GM12873 (cell line): Measurements from ENCODE around the gene DDIT4.

Experiments
- TF ChIP-seq, protein P1 (sequence below): IDR thresholded peaks from 2 replicates; pipeline ENCODE4 v1.5.1; 2012; ENCODE audit warnings: low read depth, mild to moderate bottlenecking, moderate library complexity, low read length, control low read depth; ENCODE audit not compliant: insufficient read depth; ENCODE audit errors: missing control alignments

Gene DDIT4

DNA sequence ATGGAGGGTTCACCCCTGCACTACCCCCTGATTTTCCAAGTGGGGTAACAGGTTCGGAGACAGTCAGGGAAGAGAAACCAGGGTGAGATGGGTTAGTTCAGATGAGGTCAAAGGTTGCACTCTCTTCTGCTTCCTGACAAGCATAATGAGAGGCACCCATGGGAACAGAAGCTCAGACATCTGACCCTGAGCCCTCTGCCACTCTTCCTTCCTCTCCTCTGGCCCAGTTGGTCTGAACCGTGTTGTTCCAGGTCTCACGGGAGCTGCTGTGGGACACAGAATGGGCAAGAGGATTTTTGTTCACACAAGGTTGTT is 42.6 kb downstream of the DDIT4 start:
- TF ChIP-seq, protein P1, sequence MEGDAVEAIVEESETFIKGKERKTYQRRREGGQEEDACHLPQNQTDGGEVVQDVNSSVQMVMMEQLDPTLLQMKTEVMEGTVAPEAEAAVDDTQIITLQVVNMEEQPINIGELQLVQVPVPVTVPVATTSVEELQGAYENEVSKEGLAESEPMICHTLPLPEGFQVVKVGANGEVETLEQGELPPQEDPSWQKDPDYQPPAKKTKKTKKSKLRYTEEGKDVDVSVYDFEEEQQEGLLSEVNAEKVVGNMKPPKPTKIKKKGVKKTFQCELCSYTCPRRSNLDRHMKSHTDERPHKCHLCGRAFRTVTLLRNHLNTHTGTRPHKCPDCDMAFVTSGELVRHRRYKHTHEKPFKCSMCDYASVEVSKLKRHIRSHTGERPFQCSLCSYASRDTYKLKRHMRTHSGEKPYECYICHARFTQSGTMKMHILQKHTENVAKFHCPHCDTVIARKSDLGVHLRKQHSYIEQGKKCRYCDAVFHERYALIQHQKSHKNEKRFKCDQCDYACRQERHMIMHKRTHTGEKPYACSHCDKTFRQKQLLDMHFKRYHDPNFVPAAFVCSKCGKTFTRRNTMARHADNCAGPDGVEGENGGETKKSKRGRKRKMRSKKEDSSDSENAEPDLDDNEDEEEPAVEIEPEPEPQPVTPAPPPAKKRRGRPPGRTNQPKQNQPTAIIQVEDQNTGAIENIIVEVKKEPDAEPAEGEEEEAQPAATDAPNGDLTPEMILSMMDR, result no peak

DNA sequence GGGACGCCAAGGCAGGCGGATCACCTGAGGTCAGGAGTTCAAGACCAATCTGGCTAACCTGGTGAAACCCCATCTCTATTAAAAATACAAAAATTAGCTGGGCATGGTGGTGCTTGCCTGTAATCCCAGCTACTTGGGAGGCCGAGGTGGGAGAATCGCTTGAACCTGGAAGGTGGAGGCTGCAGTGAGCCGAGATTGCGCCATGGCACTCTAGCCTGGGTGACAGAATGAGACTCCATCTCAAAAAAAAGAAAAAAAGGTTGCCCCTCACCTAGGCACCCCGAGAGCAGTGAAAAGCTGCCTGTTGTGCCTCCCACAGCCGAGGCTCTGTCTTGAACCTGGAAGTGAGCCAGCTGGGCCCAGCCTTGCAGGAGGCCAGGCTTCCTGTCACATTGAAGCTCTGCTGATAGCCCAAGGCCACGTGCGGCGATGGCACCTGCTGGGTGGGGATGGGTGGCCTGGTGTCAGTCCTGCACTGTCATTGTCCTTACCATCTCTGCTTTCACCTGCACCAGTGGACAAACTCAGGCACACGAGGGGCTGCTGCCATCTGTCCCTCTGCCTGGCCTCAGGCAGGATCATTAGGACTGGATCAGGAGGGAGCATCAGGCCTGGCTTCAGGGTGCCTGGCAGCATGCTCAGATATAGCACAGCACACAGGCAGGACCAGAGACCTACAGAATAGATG is 43.2 kb downstream of the DDIT4 start:
- TF ChIP-seq, protein P1, result no peak

- TF ChIP-seq, protein P1, result no peak
These were observed 44.9 kb downstream of the DDIT4 start for GRCh38 chr10:72318418-72319262.

GRCh38 chr10:72319416-72320254 is 45.9 kb downstream of the DDIT4 start:
- TF ChIP-seq, protein P1, result no peak

DNA sequence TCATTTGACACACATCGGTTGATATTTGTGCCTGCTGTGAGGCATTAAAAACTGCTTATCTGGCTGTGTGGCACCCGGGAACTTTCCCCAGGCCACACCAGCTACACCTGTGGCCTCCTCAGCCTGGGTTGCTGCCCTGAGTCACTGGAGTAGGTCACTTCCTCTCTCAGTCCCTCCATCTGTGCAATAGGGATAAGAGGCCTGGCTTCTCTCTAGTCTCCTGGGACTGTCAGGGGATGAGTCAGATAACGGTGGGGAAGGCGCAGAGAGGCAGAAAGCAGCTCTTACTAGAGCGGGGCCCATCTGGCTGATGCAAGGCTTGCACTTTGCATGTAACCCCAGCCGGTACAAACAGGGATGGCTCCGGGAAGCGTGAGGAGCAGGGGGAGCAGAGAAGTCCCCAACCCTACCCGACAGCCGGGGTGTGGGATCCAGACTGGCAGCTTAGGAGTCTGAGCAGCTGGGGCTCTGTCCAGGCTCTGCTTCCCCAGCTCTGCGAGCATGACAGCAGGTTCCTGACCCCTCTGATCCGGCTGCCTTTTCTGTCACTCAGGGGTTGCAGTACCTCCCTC is 47.0 kb downstream of the DDIT4 start:
- TF ChIP-seq, protein P1, result no peak

DNA sequence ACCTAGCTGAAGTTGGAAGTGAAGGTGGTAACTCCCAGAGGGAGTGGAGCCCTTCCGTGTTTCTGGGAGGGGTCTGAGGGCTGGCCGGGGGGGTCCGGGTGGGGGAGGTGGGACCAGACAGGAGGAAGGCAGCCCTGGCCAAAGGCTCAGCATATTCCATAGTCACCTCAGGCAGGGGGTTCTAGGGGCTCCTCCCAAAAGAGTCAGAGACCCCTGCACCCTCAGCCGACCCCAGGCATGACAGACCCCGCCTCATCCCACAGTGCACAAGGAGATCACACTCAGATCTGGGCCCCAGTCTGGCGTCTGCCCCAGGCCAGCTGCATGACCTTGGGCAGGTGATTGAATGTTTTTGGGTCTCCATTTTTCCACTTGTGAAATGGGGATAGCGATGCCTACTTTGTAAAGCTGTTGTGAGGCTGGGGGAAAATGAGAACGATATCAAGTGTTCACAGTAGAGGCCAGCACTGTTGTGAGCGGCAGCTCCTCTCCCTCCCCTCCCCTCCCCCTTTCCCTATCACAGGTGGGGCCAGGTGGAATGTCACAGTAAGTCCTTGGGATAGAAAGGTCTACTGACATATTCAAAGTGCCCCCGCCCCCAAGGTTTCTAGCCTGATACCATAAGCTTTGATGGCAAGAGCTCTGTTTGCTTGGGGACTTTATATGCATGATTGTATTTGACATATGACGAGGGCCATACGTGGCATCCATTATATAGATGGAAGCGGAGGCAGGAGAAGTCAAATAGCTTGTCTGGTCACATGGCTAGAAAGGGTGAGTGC is 47.7 kb downstream of the DDIT4 start:
- TF ChIP-seq, protein P1, result no peak

DNA sequence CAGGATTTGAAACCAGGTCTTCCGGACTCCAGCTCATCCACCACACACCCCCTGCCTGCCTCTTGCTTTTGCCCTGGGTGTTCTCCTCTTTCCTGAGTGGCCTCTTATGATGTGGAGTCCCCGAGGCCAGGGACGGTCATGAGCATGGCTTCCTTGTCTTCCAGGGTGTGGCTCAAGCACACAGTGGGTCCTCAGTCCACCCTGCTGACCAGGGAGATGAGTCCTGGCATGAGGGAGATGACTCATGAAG is 48.2 kb downstream of the DDIT4 start:
- TF ChIP-seq, protein P1, result no peak
